Prostate gland (tissue), 2 donors: ENCODE data around the gene TBL3.

Source experiments
- POLR2A ChIP-seq: fragments of 450-650 bp; IDR thresholded peaks from one replicate; pipeline ENCODE4 v1.6.1; 2016; ENCODE audit warnings: antibody characterized with exemption, mild to moderate bottlenecking
- POLR2AphosphoS5 ChIP-seq: sonication (generic); formaldehyde crosslinking; IDR thresholded peaks from one replicate; pipeline ENCODE4 v1.6.1; 2017; ENCODE audit warnings: antibody characterized with exemption
- TF ChIP-seq, protein P1 (sequence below), 4 experiments: fragments of 200-600 bp in 2 of 4; fragments of 450-650 bp in 2 of 4; sonication (generic) in 2 of 4; IDR thresholded peaks; 1 replicate in 3 of 4; 2 replicates in 1 of 4; pipeline ENCODE4 v1.5.1; 2016 to 2019; ENCODE audit warnings: antibody characterized with exemption in 4 of 4, mild to moderate bottlenecking in 2 of 4, moderate library complexity in 2 of 4

DNA sequence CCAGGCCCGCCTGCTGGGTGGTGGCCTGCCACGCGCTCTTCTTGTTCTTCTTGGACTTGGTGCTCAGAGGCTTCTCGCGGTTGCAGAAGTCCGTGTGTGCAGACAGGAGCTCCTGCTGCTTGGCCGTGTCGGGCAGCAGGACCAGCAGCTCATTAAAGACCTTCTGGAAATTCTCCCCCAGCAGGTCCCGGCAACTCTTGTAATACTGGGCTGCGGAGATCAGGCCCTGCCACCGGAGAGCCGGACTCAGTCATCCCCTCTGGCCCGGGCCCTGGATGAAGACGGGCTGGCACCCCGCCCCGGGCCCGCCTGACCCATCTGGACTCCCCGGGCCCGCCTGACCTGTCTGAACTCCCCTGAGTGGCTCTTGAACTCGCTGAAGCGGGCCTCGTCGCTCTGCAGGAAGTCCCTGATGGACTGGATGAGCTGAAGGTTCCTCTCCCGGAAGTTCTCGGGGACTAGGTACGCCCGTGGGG, 26.5 kb downstream of the TBL3 start:
- TF ChIP-seq, protein P1, sequence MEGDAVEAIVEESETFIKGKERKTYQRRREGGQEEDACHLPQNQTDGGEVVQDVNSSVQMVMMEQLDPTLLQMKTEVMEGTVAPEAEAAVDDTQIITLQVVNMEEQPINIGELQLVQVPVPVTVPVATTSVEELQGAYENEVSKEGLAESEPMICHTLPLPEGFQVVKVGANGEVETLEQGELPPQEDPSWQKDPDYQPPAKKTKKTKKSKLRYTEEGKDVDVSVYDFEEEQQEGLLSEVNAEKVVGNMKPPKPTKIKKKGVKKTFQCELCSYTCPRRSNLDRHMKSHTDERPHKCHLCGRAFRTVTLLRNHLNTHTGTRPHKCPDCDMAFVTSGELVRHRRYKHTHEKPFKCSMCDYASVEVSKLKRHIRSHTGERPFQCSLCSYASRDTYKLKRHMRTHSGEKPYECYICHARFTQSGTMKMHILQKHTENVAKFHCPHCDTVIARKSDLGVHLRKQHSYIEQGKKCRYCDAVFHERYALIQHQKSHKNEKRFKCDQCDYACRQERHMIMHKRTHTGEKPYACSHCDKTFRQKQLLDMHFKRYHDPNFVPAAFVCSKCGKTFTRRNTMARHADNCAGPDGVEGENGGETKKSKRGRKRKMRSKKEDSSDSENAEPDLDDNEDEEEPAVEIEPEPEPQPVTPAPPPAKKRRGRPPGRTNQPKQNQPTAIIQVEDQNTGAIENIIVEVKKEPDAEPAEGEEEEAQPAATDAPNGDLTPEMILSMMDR (IDR thresholded peaks at IDR 0.05) = no peak
- TF ChIP-seq POLR2A (no peak), POLR2AphosphoS5 (no peak)
